Suprapubic skin (tissue), 3 donors: ENCODE results near the gene CMSS1.

Experiments used
- EP300 ChIP-seq: sonication (generic); formaldehyde crosslinking; IDR thresholded peaks from one replicate; pipeline ENCODE4 v1.6.1; 2017; ENCODE audit warnings: antibody characterized with exemption
- POLR2A ChIP-seq, 2 donors: fragments of 450-650 bp; IDR thresholded peaks; one replicate each; pipeline ENCODE4 v1.6.1; 2017; ENCODE audit warnings: antibody characterized with exemption in 2 of 2, mild to moderate bottlenecking in 2 of 2, moderate library complexity in 2 of 2
- TF ChIP-seq, protein P1 (sequence below), 2 donors: fragments of 200-600 bp in 1 of 2; fragments of 450-650 bp in 1 of 2; sonication (generic) in 1 of 2; IDR thresholded peaks; one replicate each; pipeline ENCODE4 v1.5.1; 2016 to 2019; ENCODE audit warnings: antibody characterized with exemption in 2 of 2, mild to moderate bottlenecking in 1 of 2, moderate library complexity in 1 of 2

- TF ChIP-seq, protein P1, sequence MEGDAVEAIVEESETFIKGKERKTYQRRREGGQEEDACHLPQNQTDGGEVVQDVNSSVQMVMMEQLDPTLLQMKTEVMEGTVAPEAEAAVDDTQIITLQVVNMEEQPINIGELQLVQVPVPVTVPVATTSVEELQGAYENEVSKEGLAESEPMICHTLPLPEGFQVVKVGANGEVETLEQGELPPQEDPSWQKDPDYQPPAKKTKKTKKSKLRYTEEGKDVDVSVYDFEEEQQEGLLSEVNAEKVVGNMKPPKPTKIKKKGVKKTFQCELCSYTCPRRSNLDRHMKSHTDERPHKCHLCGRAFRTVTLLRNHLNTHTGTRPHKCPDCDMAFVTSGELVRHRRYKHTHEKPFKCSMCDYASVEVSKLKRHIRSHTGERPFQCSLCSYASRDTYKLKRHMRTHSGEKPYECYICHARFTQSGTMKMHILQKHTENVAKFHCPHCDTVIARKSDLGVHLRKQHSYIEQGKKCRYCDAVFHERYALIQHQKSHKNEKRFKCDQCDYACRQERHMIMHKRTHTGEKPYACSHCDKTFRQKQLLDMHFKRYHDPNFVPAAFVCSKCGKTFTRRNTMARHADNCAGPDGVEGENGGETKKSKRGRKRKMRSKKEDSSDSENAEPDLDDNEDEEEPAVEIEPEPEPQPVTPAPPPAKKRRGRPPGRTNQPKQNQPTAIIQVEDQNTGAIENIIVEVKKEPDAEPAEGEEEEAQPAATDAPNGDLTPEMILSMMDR (IDR thresholded peaks at IDR 0.05) = no peak
- no peak for TF ChIP-seq EP300
- no peak for TF ChIP-seq POLR2A (IDR thresholded peaks at IDR 0.05)
These were observed 45.5 kb upstream of the CMSS1 start for GRCh38 chr3:99772171-99772570.
